ENCODE measurements around the gene ENTPD2. TPM values are rescaled to one million over a fixed set of nuclear protein-coding genes. Genes with fewer than 3 reads are reported as not detected.

Gene ENTPD2
- total RNA-seq, 1 experiment from 2014 or later, result 4.0 TPM

DNA sequence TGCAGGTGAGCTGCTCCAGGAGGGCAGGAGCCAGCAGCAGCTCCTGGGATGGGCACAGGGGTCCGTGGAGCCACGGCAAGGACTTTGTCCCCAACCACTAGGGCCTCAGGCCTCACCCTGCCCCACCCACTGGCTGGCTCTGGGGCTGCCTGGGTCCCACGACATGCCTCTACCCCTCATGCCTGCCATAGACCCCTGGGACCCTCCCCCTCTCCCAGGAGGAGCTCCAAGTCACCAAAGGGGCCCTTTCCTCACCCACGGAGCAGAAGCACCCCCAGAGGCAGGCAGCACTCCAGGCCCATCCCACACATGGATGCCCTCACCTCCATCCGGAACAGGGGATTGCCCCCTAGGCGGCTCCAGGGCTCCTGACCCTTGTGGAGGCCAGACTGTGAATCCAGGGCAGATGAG, 32.3 kb downstream of the ENTPD2 start:
- peaks cover 2 to 9% of the 10 kb centered on the region in 2 experiments; a peak in 3 of 4 replicates for H3K4me1 Mint-ChIP-seq
- H3K9ac ChIP-seq (ENCODE audit: extremely low read depth, insufficient read length, low read length), result no peak overlapping the region
- no peak overlapping the region for H2BK120ac ChIP-seq (ENCODE audit: low read depth, low read length, poor library complexity, severe bottlenecking)
- no peaks in the 10 kb centered on the region for H3K27me3 ChIP-seq (ENCODE audit: insufficient read depth, low read length)
- no peak overlapping the region for H3K27ac ChIP-seq (ENCODE audit: insufficient read length, low read depth, low read length)
- no peaks in the 10 kb centered on the region for H4K20me1 ChIP-seq (ENCODE audit: control insufficient read depth, insufficient read depth, insufficient read length)
- no CpG with 5 or more reads among the region's 6 CpGs for WGBS (ENCODE audit: extremely low coverage, insufficient read length, low lambda C conversion rate)
- no peaks in the 10 kb centered on the region for H3K4me1 ChIP-seq (ENCODE audit: insufficient read depth, low read length)
- H3K9me3 ChIP-seq (ENCODE audit: control insufficient read depth, low read depth, low read length), result no peaks in the 10 kb centered on the region
- H2BK5ac ChIP-seq (ENCODE audit: insufficient read length, low read length), result no peak overlapping the region
- H3T11ph ChIP-seq (ENCODE audit: low read length), result no peak overlapping the region
- no peak overlapping the region for H4K5ac ChIP-seq (ENCODE audit: insufficient read length, low read depth, low read length)
- no peaks in the 10 kb centered on the region for H3K23me2 ChIP-seq (ENCODE audit: insufficient read length, low read depth, low read length, poor library complexity, severe bottlenecking)
- H2AK5ac ChIP-seq (ENCODE audit: insufficient read length, low read length), result no peak overlapping the region
- TF ChIP-seq, protein P1, sequence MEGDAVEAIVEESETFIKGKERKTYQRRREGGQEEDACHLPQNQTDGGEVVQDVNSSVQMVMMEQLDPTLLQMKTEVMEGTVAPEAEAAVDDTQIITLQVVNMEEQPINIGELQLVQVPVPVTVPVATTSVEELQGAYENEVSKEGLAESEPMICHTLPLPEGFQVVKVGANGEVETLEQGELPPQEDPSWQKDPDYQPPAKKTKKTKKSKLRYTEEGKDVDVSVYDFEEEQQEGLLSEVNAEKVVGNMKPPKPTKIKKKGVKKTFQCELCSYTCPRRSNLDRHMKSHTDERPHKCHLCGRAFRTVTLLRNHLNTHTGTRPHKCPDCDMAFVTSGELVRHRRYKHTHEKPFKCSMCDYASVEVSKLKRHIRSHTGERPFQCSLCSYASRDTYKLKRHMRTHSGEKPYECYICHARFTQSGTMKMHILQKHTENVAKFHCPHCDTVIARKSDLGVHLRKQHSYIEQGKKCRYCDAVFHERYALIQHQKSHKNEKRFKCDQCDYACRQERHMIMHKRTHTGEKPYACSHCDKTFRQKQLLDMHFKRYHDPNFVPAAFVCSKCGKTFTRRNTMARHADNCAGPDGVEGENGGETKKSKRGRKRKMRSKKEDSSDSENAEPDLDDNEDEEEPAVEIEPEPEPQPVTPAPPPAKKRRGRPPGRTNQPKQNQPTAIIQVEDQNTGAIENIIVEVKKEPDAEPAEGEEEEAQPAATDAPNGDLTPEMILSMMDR (conservative IDR thresholded peaks at IDR 0.05), result no peak
- no peak overlapping the region for H2AFZ ChIP-seq (ENCODE audit: low read length)
- H3K36me3 Mint-ChIP-seq (ENCODE audit: insufficient read depth in 1 of 3, low read depth in 3 of 3), result peaks cover 2 to 6% (median 4%) of the 10 kb centered on the region in 3 experiments; a peak in 3 of 7 replicates
- no peaks in the 10 kb centered on the region for H3K79me1 ChIP-seq (ENCODE audit: insufficient read depth, low read depth, low read length, poor library complexity, severe bottlenecking)
- no peak overlapping the region for H2BK12ac ChIP-seq (ENCODE audit: insufficient read length, low read depth, low read length)
- no peak overlapping the region for H3K4ac ChIP-seq (ENCODE audit: low read depth, low read length)
- H3K23ac ChIP-seq (ENCODE audit: insufficient read length, low read depth, low read length), result no peak overlapping the region
- no peak overlapping the region for H4K8ac ChIP-seq (replicated peaks; ENCODE audit: insufficient read length, low read depth, low read length)
- no peaks in the 10 kb centered on the region for H3K79me2 ChIP-seq (ENCODE audit: insufficient read depth, low read length)
- H2BK15ac ChIP-seq (ENCODE audit: low read depth, low read length), result no peak overlapping the region
- H3K27ac Mint-ChIP-seq, result no peak overlapping the region
- H3K14ac ChIP-seq (ENCODE audit: insufficient read depth, low read length), result no peak overlapping the region
- peaks cover 2% of the 10 kb centered on the region for H3K27me3 Mint-ChIP-seq (ENCODE audit: low read depth)
- no peak overlapping the region for H3K56ac ChIP-seq (ENCODE audit: insufficient read length, low read depth, low read length)
- H2BK20ac ChIP-seq (ENCODE audit: low read depth, low read length, poor library complexity, severe bottlenecking), result no peak overlapping the region
- H3K4me2 ChIP-seq (ENCODE audit: insufficient read depth, insufficient read length, low read length), result no peak overlapping the region
- H3K18ac ChIP-seq (ENCODE audit: insufficient read length, low read depth, low read length), result no peak overlapping the region
- DNase-seq, result no peak
- no peak overlapping the region; a peak in 1 of 5 replicates for H3K4me3 Mint-ChIP-seq
- no peak overlapping the region for H4K91ac ChIP-seq (ENCODE audit: insufficient read length, low read depth, low read length)
- no peaks in the 10 kb centered on the region for H3K9me3 Mint-ChIP-seq

All from H9 (cell line).